Stomach (tissue), 9 donors: ENCODE results near the gene TSFM. TPM values are rescaled to one million over a fixed set of nuclear protein-coding genes. Genes with fewer than 3 reads are reported as not detected.

Source experiments
- DNase-seq, 2 donors: peaks; one replicate each; pipeline versions ENCODE4 v3.0.0 to v3.0.0-alpha.2; 2013 to 2019
- H3K27ac ChIP-seq, 5 donors: fragments of 200-600 bp in 4 of 5; sonication (generic) in 4 of 5; one replicate each; pipeline ENCODE4 v1.5.1; 2013 to 2019; ENCODE audit warnings: mild to moderate bottlenecking in 1 of 5, moderate library complexity in 1 of 5
- H3K27me3 ChIP-seq, 3 donors: fragments of 200-600 bp; sonication (generic); one replicate each; pipeline ENCODE4 v1.5.1; 2017 to 2019; ENCODE audit warnings: mixed run types in 1 of 3
- H3K36me3 ChIP-seq, 4 donors: fragments of 200-600 bp; sonication (generic); 1 replicate in 3 of 4; 2 replicates in 1 of 4; pipeline ENCODE4 v1.5.1; 2016 to 2019
- H3K4me1 ChIP-seq, 4 donors: fragments of 200-600 bp; sonication (generic); one replicate each; pipeline ENCODE4 v1.5.1; 2016 to 2019
- H3K4me3 ChIP-seq, 4 donors: fragments of 200-600 bp; sonication (generic) in 3 of 4; one replicate each; pipeline ENCODE4 v1.5.1; 2016 to 2019; ENCODE audit warnings: mild to moderate bottlenecking in 1 of 4
- H3K9me3 ChIP-seq, 4 donors: fragments of 200-600 bp; sonication (generic); one replicate each; pipeline ENCODE4 v1.5.1; 2016 to 2019
- CTCF ChIP-seq, 7 experiments: fragments of 450-650 bp in 4 of 7; fragments of 200-600 bp in 3 of 7; sonication (generic) in 3 of 7; IDR thresholded peaks; one replicate each; pipeline ENCODE4 v1.5.1; 2016 to 2019; ENCODE audit warnings: antibody characterized with exemption in 7 of 7, control low read depth in 2 of 7, mild to moderate bottlenecking in 1 of 7
- EP300 ChIP-seq: sonication (generic); formaldehyde crosslinking; IDR thresholded peaks from one replicate; pipeline ENCODE4 v1.6.1; 2017; ENCODE audit warnings: antibody characterized with exemption
- POLR2A ChIP-seq, 4 donors: fragments of 450-650 bp; IDR thresholded peaks; one replicate each; pipeline ENCODE4 v1.6.1; 2016; ENCODE audit warnings: antibody characterized with exemption in 4 of 4, control low read depth in 2 of 4, mild to moderate bottlenecking in 1 of 4, moderate library complexity in 1 of 4
- POLR2AphosphoS5 ChIP-seq, 3 donors: sonication (generic); formaldehyde crosslinking; IDR thresholded peaks; one replicate each; pipeline ENCODE4 v1.6.1; 2016; ENCODE audit warnings: antibody characterized with exemption in 3 of 3
- WGBS, 5 donors: extraction: QIAGEN DNeasy Blood & Tissue Kit in 3 of 5; methylation state at CpG; one replicate each; pipeline versions ENCODE4 v1.1.5 to v1.1.7; 2013 to 2018; 5-methylcytosine and 5-hydroxymethylcytosine counted together
- intact Hi-C: fragments of 100-400 bp; cut with DNase I; formaldehyde crosslinking; loops from one replicate; pipeline ENCODE4 v1.15.1; 2023; ENCODE audit warnings: low total_unique reads
- polyA plus RNA-seq, 3 donors: library from polyadenylated mRNA; stranded (reverse); fragments of 200-250 nt; gene quantifications; one replicate each; pipeline ENCODE4 v1.2.3, GENCODE V29; 2013
- total RNA-seq, 5 donors: library from RNA; depleted of rRNA; stranded (reverse); fragments of >200 nt; gene quantifications; one replicate each; pipeline versions ENCODE4 v1.1.0 to v1.2.3, GENCODE V29; 2014 to 2016
- donor health status: healthy with polysubstance abuse.
- donor health status: Bipolar disorder and iron deficiency.
- donor health status: healthy.

The TSFM gene
- total and polyA plus RNA-seq, 8 donors: 2.3 to 39.3 (median 13.5) TPM

GRCh38 chr12:57749061-57749460 lies 33.5 kb upstream of the TSFM start:
- H3K4me1 ChIP-seq: peaks cover 25 to 48% (median 40%) of the 10 kb centered on the region in 4 donors
- H3K36me3 ChIP-seq: peaks cover 25 to 49% (median 46%) of the 10 kb centered on the region in 4 donors
- DNase-seq: no peak
- no peak for TF ChIP-seq EP300
- TF ChIP-seq POLR2AphosphoS5 (IDR thresholded peaks at IDR 0.05): no peak
- TF ChIP-seq CTCF (IDR thresholded peaks at IDR 0.05): no peak
- no peak for TF ChIP-seq POLR2A (IDR thresholded peaks at IDR 0.05)
- no peaks in the 10 kb centered on the region for H3K27me3 ChIP-seq
- no peaks in the 10 kb centered on the region for H3K9me3 ChIP-seq
- no peak overlapping the region for H3K4me3 ChIP-seq
- no peak overlapping the region for H3K27ac ChIP-seq
- intact Hi-C loops: no loop called here
- WGBS, 5 donors: 91 to 96% (median 93%) methylated on average over 5 of the region's 5 CpGs

GRCh38 chr12:57750561-57751431 lies 31.8 kb upstream of the TSFM start:
- intact Hi-C loops: no loop called here
- H3K36me3 ChIP-seq: peaks cover 25 to 49% (median 46%) of the 10 kb centered on the region in 4 donors
- DNase-seq: no peak
- H3K27me3 ChIP-seq: no peaks in the 10 kb centered on the region
- H3K27ac ChIP-seq: peak overlapping the region in 4 of 5 donors; percentile 86 to 91 (median 90)
- WGBS, 5 donors: 81 to 91% (median 88%) methylated on average over 15 of the region's 15 CpGs
- H3K9me3 ChIP-seq: no peaks in the 10 kb centered on the region
- peak overlapping the region; percentile 61 to 81 (median 72) for H3K4me3 ChIP-seq
- H3K4me1 ChIP-seq: peaks cover 17 to 48% (median 40%) of the 10 kb centered on the region in 4 donors
- TF ChIP-seq EP300 (no peak), POLR2A (IDR thresholded peaks at IDR 0.05) (no peak), POLR2AphosphoS5 (IDR thresholded peaks at IDR 0.05) (no peak), CTCF (IDR thresholded peaks at IDR 0.05) (no peak)

- peak in 1 of 2 donors; percentile 36 for DNase-seq
- peaks cover 23 to 48% (median 42%) of the 10 kb centered on the region in 4 donors for H3K4me1 ChIP-seq
- H3K36me3 ChIP-seq: peaks cover 25 to 46% (median 44%) of the 10 kb centered on the region in 4 donors
- peak overlapping the region; percentile 61 to 81 (median 72) for H3K4me3 ChIP-seq
- TF ChIP-seq POLR2AphosphoS5 (IDR thresholded peaks at IDR 0.05) (no peak), CTCF (IDR thresholded peaks at IDR 0.05) (no peak), POLR2A (IDR thresholded peaks at IDR 0.05) (no peak)
- no peaks in the 10 kb centered on the region for H3K27me3 ChIP-seq
- intact Hi-C loops: no loop called here
- H3K9me3 ChIP-seq: no peaks in the 10 kb centered on the region
- H3K27ac ChIP-seq: peak overlapping the region; percentile 86 to 91 (median 90)
- 8 to 13% (median 12%) methylated on average over 7 to 8 of the region's 8 CpGs for WGBS, 5 donors
These were observed 31.2 kb upstream of the TSFM start for GRCh38 chr12:57751432-57751787.

GRCh38 chr12:57751788-57752667 lies 30.6 kb upstream of the TSFM start, which contains the start of gene CDK4:
TSS of gene CDK4 (minus strand) at chr12:57752310. CDS start at chr12:57751717, 593 bp downstream.
- TF ChIP-seq CTCF (IDR thresholded peaks at IDR 0.05): no peak
- peak in 1 of 4 donors; percentile 62 for TF ChIP-seq POLR2A (IDR thresholded peaks at IDR 0.05)
- TF ChIP-seq EP300: no peak
- peak; percentile 81 to 97 (median 94) for TF ChIP-seq POLR2AphosphoS5 (IDR thresholded peaks at IDR 0.05)
- peaks cover 27 to 52% (median 47%) of the 10 kb centered on the region in 4 donors for H3K4me1 ChIP-seq
- intact Hi-C loops: no loop called here
- H3K9me3 ChIP-seq: no peaks in the 10 kb centered on the region
- 0% methylated on average over 50 to 58 of the region's 58 CpGs for WGBS, 5 donors
- H3K27me3 ChIP-seq: no peaks in the 10 kb centered on the region
- H3K36me3 ChIP-seq: peaks cover 21 to 40% (median 38%) of the 10 kb centered on the region in 4 donors
- peak; percentile 98 to 100 for DNase-seq
- peak within 1 kb of the TSS; percentile 86 to 91 (median 90) for H3K27ac ChIP-seq
- H3K4me3 ChIP-seq: peak within 1 kb of the TSS; percentile 61 to 81 (median 72)
